K562 (cell line): ENCODE results near the gene RBM19. TPM values are rescaled to one million over a fixed set of nuclear protein-coding genes. Genes with fewer than 3 reads are reported as not detected.

Experiments used
- ATAC-seq: fragments of 200-7000 bp; cut with Tn5 transposase; 3 replicates; pipeline ENCODE4 v1.9.1; 2020; ENCODE audit warnings: moderate library complexity
- BruUV-seq: library from RNA; stranded (reverse); fragments of 400-500 nt; replicated peaks from 2 replicates; lab custom pipeline; 2021; lab: Mats Ljungman, UMichigan
- CTCF ChIA-PET: fragments of 300-600 bp; formaldehyde crosslinking; extraction: SDS; loops from one replicate; lab custom pipeline; 2021; ENCODE audit warnings: low intra/inter-chr PET ratio; lab: Yijun Ruan, JAX
- POLR2A ChIA-PET: fragments of 300-600, 350-650 bp; sonication (Branson Sonifier 250); formaldehyde crosslinking; extraction: SDS; loops from one replicate; lab custom pipeline; 2021; ENCODE audit warnings: antibody characterized with exemption, inconsistent platforms; lab: Yijun Ruan, JAX
- DNase-seq, 4 experiments: peaks; one replicate each; pipeline versions ENCODE4 v3.0.0 to v3.0.0-alpha.2; 2011 to 2018; ENCODE audit warnings: low spot score in 3 of 4, mixed read lengths in 3 of 4; ENCODE audit errors: extremely low read depth in 1 of 4
- FAIRE-seq: peaks from 2 replicates; lab custom pipeline; 2011; peaks lifted over from hg19 to GRCh38; lab: Jason Lieb, UNC
- H2AFZ ChIP-seq: 2 replicates; pipeline ENCODE4 v1.6.0; 2011; ENCODE audit warnings: low read depth, low read length, control low read depth, inconsistent platforms
- H3K27ac ChIP-seq: fragments of 200-600 bp; 3 replicates; pipeline ENCODE4 v1.8.0; 2011; ENCODE audit warnings: low read depth, mild to moderate bottlenecking, control low read depth, inconsistent platforms, low read length, moderate library complexity, mixed read lengths; ENCODE audit errors: extremely low read depth
- H3K27me3 ChIP-seq, 2 experiments: fragments of 300-600 bp in 1 of 2; 2 replicates in 1 of 2; 3 replicates in 1 of 2; pipeline versions ENCODE4 v1.6.0 to v1.8.0; 2011; ENCODE audit warnings: inconsistent platforms in 2 of 2, low read length in 2 of 2, mild to moderate bottlenecking in 1 of 2, mixed read lengths in 1 of 2, moderate library complexity in 1 of 2; ENCODE audit not compliant: control insufficient read depth in 2 of 2, insufficient read depth in 2 of 2
- H3K36me3 ChIP-seq: fragments of 300-600 bp; 3 replicates; pipeline ENCODE4 v1.8.0; 2011; ENCODE audit warnings: mild to moderate bottlenecking, low read length, inconsistent platforms; ENCODE audit not compliant: control insufficient read depth, insufficient read depth
- H3K4me1 ChIP-seq, 2 experiments: fragments of 200-600 bp in 1 of 2; replicated peaks in 1 of 2; 2 replicates in 1 of 2; 3 replicates in 1 of 2; pipeline versions ENCODE4 v1.5.1 to v1.8.0; 2011; ENCODE audit warnings: inconsistent platforms in 2 of 2, low read length in 2 of 2, mild to moderate bottlenecking in 1 of 2, mixed read lengths in 1 of 2, moderate library complexity in 1 of 2; ENCODE audit not compliant: control insufficient read depth in 2 of 2, insufficient read depth in 2 of 2
- H3K4me2 ChIP-seq: 2 replicates; pipeline ENCODE4 v1.6.1; 2011; ENCODE audit warnings: low read length, control low read depth, inconsistent platforms, mixed read lengths; ENCODE audit not compliant: insufficient read depth
- H3K4me3 ChIP-seq: fragments of 200-600 bp; sonication (generic), shearing (Covaris generic); 2 replicates; pipeline ENCODE4 v1.5.1; 2016; ENCODE audit warnings: control low read depth, inconsistent platforms
- H3K79me2 ChIP-seq: fragments of 200-600 bp; 3 replicates; pipeline ENCODE4 v1.8.0; 2011; ENCODE audit warnings: low read length, inconsistent platforms; ENCODE audit not compliant: control insufficient read depth, insufficient read depth
- H3K9ac ChIP-seq, 2 experiments: 2 replicates each; pipeline versions ENCODE4 v1.6.0 to v1.6.1; 2011; ENCODE audit warnings: low read depth in 2 of 2, low read length in 2 of 2, control low read depth in 1 of 2, inconsistent platforms in 1 of 2, mild to moderate bottlenecking in 1 of 2, mixed read lengths in 1 of 2; ENCODE audit not compliant: insufficient read depth in 1 of 2
- H3K9me1 ChIP-seq: one replicate; pipeline ENCODE4 v1.6.0; 2011; ENCODE audit warnings: inconsistent platforms, mild to moderate bottlenecking, low read length, moderate library complexity; ENCODE audit not compliant: control insufficient read depth, insufficient read depth
- H3K9me3 ChIP-seq: replicated peaks from 2 replicates; pipeline ENCODE4 v1.5.1; 2011; ENCODE audit warnings: low read depth, low read length, inconsistent platforms; ENCODE audit not compliant: control insufficient read depth, insufficient read depth
- H4K20me1 ChIP-seq: replicated peaks from 2 replicates; pipeline ENCODE4 v1.6.1; 2011; ENCODE audit warnings: low read length, inconsistent platforms, mixed read lengths; ENCODE audit not compliant: control insufficient read depth, insufficient read depth
- BRCA1 ChIP-seq, 2 experiments: fragments of 450-650 bp in 1 of 2; sonication (generic) in 1 of 2; formaldehyde crosslinking in 1 of 2; IDR thresholded peaks; 2 replicates each; pipeline versions ENCODE4 v1.5.0 to v1.6.1; 2017 to 2020; ENCODE audit warnings: mild to moderate bottlenecking in 1 of 2, missing genetic modification reagents in 1 of 2
- CBX3 ChIP-seq, 2 experiments: IDR thresholded peaks; 1 replicate in 1 of 2; 2 replicates in 1 of 2; pipeline ENCODE4 v1.6.1; 2012; ENCODE audit warnings: inconsistent platforms in 2 of 2, low read length in 2 of 2, borderline replicate concordance in 1 of 2, control low read depth in 1 of 2
- ETV6 ChIP-seq, 3 experiments: fragments of 150-350 bp in 1 of 3; sonication (generic) in 1 of 3; formaldehyde crosslinking in 1 of 3; IDR thresholded peaks; 2 replicates each; pipeline versions ENCODE4 v1.6.1 to v1.8.0; 2014 to 2022; ENCODE audit warnings: borderline replicate concordance in 2 of 3, low read depth in 2 of 3, antibody characterized with exemption in 1 of 3, low read length in 1 of 3, mild to moderate bottlenecking in 1 of 3, missing genetic modification reagents in 1 of 3
- RNF219 ChIP-seq: fragments of 250-450 bp; sonication (Bioruptor Pico); IDR thresholded peaks from 2 replicates; pipeline ENCODE4 v1.5.0; 2022; ENCODE audit warnings: mild to moderate bottlenecking
- USF1 ChIP-seq: sonication (generic); formaldehyde crosslinking; IDR thresholded peaks from 2 replicates; pipeline ENCODE4 v1.9.0; 2022; ENCODE audit warnings: mild to moderate bottlenecking, missing genetic modification reagents
- WHSC1 ChIP-seq: IDR thresholded peaks from one replicate; pipeline ENCODE4 v1.6.1; 2012; ENCODE audit warnings: low read length, control low read depth, inconsistent platforms
- XRCC4 ChIP-seq: IDR thresholded peaks from one replicate; pipeline ENCODE4 v1.6.1; 2011; ENCODE audit not compliant: insufficient read depth, insufficient read length; ENCODE audit errors: extremely low read depth
- ZBTB11 ChIP-seq, 3 experiments: fragments of 200-800 bp in 1 of 3; fragments of 250-450 bp in 1 of 3; fragments of 450-650 bp in 1 of 3; sonication (Bioruptor Pico) in 1 of 3; sonication (Bioruptor generic) in 1 of 3; formaldehyde crosslinking in 1 of 3; IDR thresholded peaks; 2 replicates each; pipeline versions ENCODE4 v1.6.1 to v1.8.0; 2016 to 2022; ENCODE audit warnings: mild to moderate bottlenecking in 2 of 3, missing genetic modification characterization in 2 of 3, missing compliant biosample characterization in 1 of 3, moderate library complexity in 1 of 3
- WGBS: fragments of 100-300 bp; shearing (Covaris generic); methylation state at CpG from one replicate; pipeline ENCODE4 v1.1.6; 2016; ENCODE audit warnings: low coverage, mixed read lengths; ENCODE audit not compliant: insufficient coverage; ENCODE audit errors: missing lambda C conversion rate; 5-methylcytosine and 5-hydroxymethylcytosine counted together
- in situ Hi-C: fragments of 300-500 bp; cut with MboI; formaldehyde crosslinking; loops from 4 replicates; pipeline ENCODE4 v1.15.0; 2018; ENCODE audit warnings: inconsistent platforms, mixed read lengths
- intact Hi-C: fragments of 100-400 bp; cut with micrococcal nuclease; formaldehyde crosslinking; loops from 2 replicates; pipeline ENCODE4 v1.14.2; 2022
- polyA plus RNA-seq, 8 experiments: library from polyadenylated mRNA; depleted of rRNA in 4 of 8; stranded (reverse) in 5 of 8; unstranded in 3 of 8; fragments of >200 nt; fragmentation: Nextera tagmentation in 2 of 8; fragmentation: Illumina TruSeq in 1 of 8; extraction: Ambion mirVana in 2 of 8; extraction: Trizol in 1 of 8; gene quantifications; 2 replicates each; pipeline versions ENCODE4 v1.2.1 to v1.2.3, GENCODE V29; 2011 to 2014; ENCODE audit warnings: inconsistent platforms in 1 of 8, missing spikeins in 1 of 8
- total RNA-seq, 7 experiments: library from RNA; depleted of rRNA in 6 of 7; stranded (reverse); fragments of >200 nt in 6 of 7; fragmentation: Illumina TruSeq in 2 of 7; extraction: Trizol in 2 of 7; gene quantifications; 2 replicates each; pipeline versions ENCODE4 v1.2.1 to v1.2.3, GENCODE V29; 2011 to 2021; ENCODE audit warnings: low replicate concordance in 1 of 7

Gene RBM19
- total and polyA plus RNA-seq, 9 of the 15 experiments (the other 6 are each of a cell fraction or from before 2014, with no cell fraction given): 16.0 to 58.4 (median 37.9) TPM

GRCh38 chr12:114003286-114003685 lies 37.2 kb upstream of the RBM19 start (continued):
- TF ChIP-seq CBX3 (IDR thresholded peaks at IDR 0.05; ENCODE audit: borderline replicate concordance in 1 of 2, low read length in 2 of 2): no peak

GRCh38 chr12:114001511-114002340 lies 35.6 kb upstream of the RBM19 start:
- Histone ChIP-seq H2AFZ (no peak overlapping the region), H3K27me3 (peaks cover 10 to 42% of the 10 kb centered on the region in 2 experiments; a peak in 4 of 5 replicates), H3K4me2 (no peak overlapping the region), H4K20me1 (no peaks in the 10 kb centered on the region), H3K4me1 (no peaks in the 10 kb centered on the region), H3K9me3 (no peaks in the 10 kb centered on the region), H3K4me3 (no peak overlapping the region), H3K9ac (no peak overlapping the region), H3K27ac (no peak overlapping the region), H3K36me3 (no peaks in the 10 kb centered on the region), H3K79me2 (no peaks in the 10 kb centered on the region), H3K9me1 (no peaks in the 10 kb centered on the region)
- ChIA-PET POLR2A (interaction anchor here (0.6 kb wide), 1 partner anchor 54 kb away, joined by 3 read pairs; no protein-coding TSS in a partner anchor), CTCF (no interaction called here)
- in situ Hi-C loops: no loop called here
- FAIRE-seq (no peak), DNase-seq (no peak), ATAC-seq (no peak)
- intact Hi-C loops: no loop called here
- WGBS: 2% methylated on average over 5 of the region's 5 CpGs
- BruUV-seq: no TSS peak
- TF ChIP-seq WHSC1: no peak
- no peak for TF ChIP-seq BRCA1 (IDR thresholded peaks at IDR 0.05)
- no peak for TF ChIP-seq BRCA1 (CRISPR knock-in tag; IDR thresholded peaks at IDR 0.05)
- TF ChIP-seq ETV6 (IDR thresholded peaks at IDR 0.05; ENCODE audit: borderline replicate concordance in 1 of 2, low read depth in 2 of 2, low read length in 1 of 2): no peak
- TF ChIP-seq ETV6 (CRISPR knock-in tag; IDR thresholded peaks at IDR 0.05; ENCODE audit: borderline replicate concordance): no peak
- TF ChIP-seq USF1 (CRISPR knock-in tag): no peak
- TF ChIP-seq RNF219 (CRISPR knock-in tag): no peak
- TF ChIP-seq XRCC4: no peak
- TF ChIP-seq ZBTB11 (CRISPR knock-in tag; IDR thresholded peaks at IDR 0.05): no peak
